ENCODE results near the gene TFAP2C.
"Not testable (repeated sequence)": the region's sequence is repeated elsewhere in the genome, so short reads cannot be mapped to it uniquely, and the experiment has no call there.

The TFAP2C gene

DNA sequence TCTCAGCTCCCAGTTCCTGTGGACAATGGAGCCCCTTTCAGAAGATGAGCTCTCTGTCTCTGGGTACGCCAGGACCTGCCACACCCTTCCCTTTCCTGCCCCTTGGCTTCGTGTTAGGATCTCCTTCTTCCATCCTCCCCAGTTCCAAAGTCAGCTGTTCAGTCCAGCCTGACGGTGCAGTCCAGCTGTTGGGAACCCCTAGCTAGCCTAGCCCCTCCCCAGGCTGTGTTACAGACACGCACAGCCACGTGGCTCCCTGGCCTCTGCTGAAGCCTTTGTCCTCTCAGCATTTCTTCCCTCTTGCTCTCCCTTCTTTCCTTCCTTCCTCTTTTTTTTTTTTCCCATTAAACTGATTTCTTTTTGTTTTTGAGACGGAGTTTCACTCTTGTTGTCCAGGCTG lies 12.4 kb upstream of the TFAP2C start:
- Histone ChIP-seq H3F3A (ENCODE audit: insufficient read depth, low read length) (no peaks in the 10 kb centered on the region), H4K20me1 (ENCODE audit: insufficient read depth, low read length) (no peaks in the 10 kb centered on the region), H2AFZ (ENCODE audit: low read length) (no peak overlapping the region), H3K36me3 (replicated peaks; ENCODE audit: insufficient read depth, low read length) (no peaks in the 10 kb centered on the region), H3K27me3 (replicated peaks; ENCODE audit: insufficient read depth, low read length) (no peaks in the 10 kb centered on the region), H3K27ac (ENCODE audit: low read length) (no peak overlapping the region), H3K4me2 (ENCODE audit: low read depth, low read length) (no peak overlapping the region), H3K4me3 (ENCODE audit: low read length) (no peak overlapping the region), H3K4me1 (ENCODE audit: low read length) (no peaks in the 10 kb centered on the region), H3K9me2 (replicated peaks; ENCODE audit: insufficient read depth, low read length) (no peaks in the 10 kb centered on the region), H3K9ac (ENCODE audit: low read length) (no peak overlapping the region), H3K79me2 (ENCODE audit: low read length) (no peaks in the 10 kb centered on the region), H3K9me3 (replicated peaks; ENCODE audit: insufficient read depth, low read length) (no peaks in the 10 kb centered on the region)
- no peak for DNase-seq
- TF ChIP-seq EZH2phosphoT487 (IDR thresholded peaks at IDR 0.05; ENCODE audit: low read length) (no peak), CTCF (IDR thresholded peaks at IDR 0.05; ENCODE audit: low read length) (no peak), EZH2 (optimal IDR thresholded peaks at IDR 0.05; ENCODE audit: low read depth, low read length) (no peak)

- TF ChIP-seq CTCF (IDR thresholded peaks at IDR 0.05; ENCODE audit: low read length) = no peak
- TF ChIP-seq EZH2 (optimal IDR thresholded peaks at IDR 0.05; ENCODE audit: low read depth, low read length) = no peak
- no peak for TF ChIP-seq EZH2phosphoT487 (IDR thresholded peaks at IDR 0.05; ENCODE audit: low read length)
- H3K4me1 ChIP-seq (ENCODE audit: low read length) = no peaks in the 10 kb centered on the region
- H3K9me2 ChIP-seq (replicated peaks; ENCODE audit: insufficient read depth, low read length) = no peaks in the 10 kb centered on the region
- no peak overlapping the region for H2AFZ ChIP-seq (ENCODE audit: low read length)
- DNase-seq = no peak
- no peaks in the 10 kb centered on the region for H3K27me3 ChIP-seq (replicated peaks; ENCODE audit: insufficient read depth, low read length)
- H3K36me3 ChIP-seq (replicated peaks; ENCODE audit: insufficient read depth, low read length) = no peaks in the 10 kb centered on the region
- no peak overlapping the region for H3K4me2 ChIP-seq (ENCODE audit: low read depth, low read length)
- H3F3A ChIP-seq (ENCODE audit: insufficient read depth, low read length) = no peaks in the 10 kb centered on the region
- H3K79me2 ChIP-seq (ENCODE audit: low read length) = no peaks in the 10 kb centered on the region
- H3K9me3 ChIP-seq (replicated peaks; ENCODE audit: insufficient read depth, low read length) = no peaks in the 10 kb centered on the region
- no peak overlapping the region for H3K9ac ChIP-seq (ENCODE audit: low read length)
- H3K27ac ChIP-seq (ENCODE audit: low read length) = no peak overlapping the region
- no peak overlapping the region for H3K4me3 ChIP-seq (ENCODE audit: low read length)
- H4K20me1 ChIP-seq (ENCODE audit: insufficient read depth, low read length) = no peaks in the 10 kb centered on the region
Measured at GRCh38 chr20:56617489-56617888, 11.6 kb upstream of the TFAP2C start.

- Histone ChIP-seq H2AFZ (ENCODE audit: low read length) (no peak overlapping the region), H4K20me1 (ENCODE audit: insufficient read depth, low read length) (no peaks in the 10 kb centered on the region), H3K79me2 (ENCODE audit: low read length) (no peaks in the 10 kb centered on the region), H3K4me2 (ENCODE audit: low read depth, low read length) (no peak overlapping the region), H3K4me3 (ENCODE audit: low read length) (no peak overlapping the region), H3F3A (ENCODE audit: insufficient read depth, low read length) (no peaks in the 10 kb centered on the region; the same call in 1 of the 2 replicates), H3K4me1 (ENCODE audit: low read length) (no peaks in the 10 kb centered on the region), H3K27me3 (replicated peaks; ENCODE audit: insufficient read depth, low read length) (peaks cover 8% of the 10 kb centered on the region; the same call in 1 of the 2 replicates), H3K27ac (ENCODE audit: low read length) (no peak overlapping the region), H3K36me3 (replicated peaks; ENCODE audit: insufficient read depth, low read length) (no peaks in the 10 kb centered on the region), H3K9ac (ENCODE audit: low read length) (no peak overlapping the region), H3K9me2 (replicated peaks; ENCODE audit: insufficient read depth, low read length) (no peaks in the 10 kb centered on the region), H3K9me3 (replicated peaks; ENCODE audit: insufficient read depth, low read length) (no peaks in the 10 kb centered on the region)
- TF ChIP-seq EZH2phosphoT487 (IDR thresholded peaks at IDR 0.05; ENCODE audit: low read length) = no peak
- TF ChIP-seq CTCF (IDR thresholded peaks at IDR 0.05; ENCODE audit: low read length) = no peak
- TF ChIP-seq EZH2 (optimal IDR thresholded peaks at IDR 0.05; ENCODE audit: low read depth, low read length) = no peak
- DNase-seq = no peak
Measured at GRCh38 chr20:56621730-56622129, 7.4 kb upstream of the TFAP2C start.

- not testable (repeated sequence) for H3K9me2 ChIP-seq (replicated peaks; ENCODE audit: insufficient read depth, low read length); H3K79me2 ChIP-seq (ENCODE audit: low read length); H2AFZ ChIP-seq (ENCODE audit: low read length); H3K27ac ChIP-seq (ENCODE audit: low read length); H3K9me3 ChIP-seq (replicated peaks; ENCODE audit: insufficient read depth, low read length); H3K4me2 ChIP-seq (ENCODE audit: low read depth, low read length); H3K9ac ChIP-seq (ENCODE audit: low read length); H3F3A ChIP-seq (ENCODE audit: insufficient read depth, low read length); H4K20me1 ChIP-seq (ENCODE audit: insufficient read depth, low read length); H3K4me1 ChIP-seq (ENCODE audit: low read length); H3K4me3 ChIP-seq (ENCODE audit: low read length); H3K36me3 ChIP-seq (replicated peaks; ENCODE audit: insufficient read depth, low read length); DNase-seq
- H3K27me3 ChIP-seq (replicated peaks; ENCODE audit: insufficient read depth, low read length) = peaks cover 12% of the 10 kb centered on the region; the same call in 1 of the 2 replicates
Measured at GRCh38 chr20:56623930-56624329, 5.2 kb upstream of the TFAP2C start.

Measured in MM.1S (cell line).